ELF-1 (cell line): ENCODE results near the gene WDR46.
"Not testable (repeated sequence)": the region's sequence is repeated elsewhere in the genome, so short reads cannot be mapped to it uniquely, and the experiment has no call there.

Experiments
- DNase-seq: peaks from one replicate; pipeline ENCODE4 v3.0.0-alpha.2; 2016; ENCODE audit warnings: low read depth, low spot score

Gene WDR46

DNA sequence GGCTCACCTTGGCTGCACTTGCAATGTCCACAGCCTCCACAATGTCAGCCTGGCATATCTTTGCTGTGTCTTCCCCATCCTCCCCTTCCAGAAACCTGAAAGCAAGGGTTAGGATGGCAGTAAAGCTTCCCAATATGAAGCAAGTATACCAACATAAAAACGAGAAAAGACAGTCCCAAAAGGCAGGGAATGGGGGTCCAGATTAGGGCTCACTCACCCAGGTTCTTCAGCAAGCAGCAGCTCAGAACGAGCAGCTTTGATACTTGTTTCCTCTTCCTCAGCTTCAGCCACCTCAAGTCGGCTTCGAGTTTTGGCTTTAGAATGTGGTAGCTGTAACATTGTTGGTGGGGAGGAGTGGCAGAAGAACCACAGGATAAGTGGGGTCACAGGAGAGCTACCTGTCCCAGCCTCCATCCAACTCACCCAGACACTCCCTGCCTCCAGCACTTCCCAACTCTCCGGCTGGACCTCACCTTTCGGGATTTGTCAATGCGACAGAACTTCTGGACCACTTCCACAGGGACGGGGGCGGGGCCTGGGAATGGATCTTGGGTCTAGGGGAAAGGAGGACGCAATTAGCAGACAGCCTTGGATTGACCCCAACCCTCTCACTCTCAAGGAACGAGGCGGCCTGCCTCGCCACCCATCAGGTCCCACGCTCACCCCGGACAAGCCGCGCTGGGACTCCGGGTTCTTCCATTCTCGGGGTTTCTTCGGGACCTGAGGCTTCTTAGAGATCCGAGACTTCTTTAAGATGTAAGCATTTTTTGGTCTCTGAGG is 708 bp downstream of the WDR46 start:
- DNase-seq, result no peak

- DNase-seq, result no peak
Measured at GRCh38 chr6:33286946-33287914, 1.8 kb downstream of the WDR46 start.

GRCh38 chr6:33285214-33285613 is 3.8 kb downstream of the WDR46 start:
- DNase-seq, result not testable (repeated sequence)

DNA sequence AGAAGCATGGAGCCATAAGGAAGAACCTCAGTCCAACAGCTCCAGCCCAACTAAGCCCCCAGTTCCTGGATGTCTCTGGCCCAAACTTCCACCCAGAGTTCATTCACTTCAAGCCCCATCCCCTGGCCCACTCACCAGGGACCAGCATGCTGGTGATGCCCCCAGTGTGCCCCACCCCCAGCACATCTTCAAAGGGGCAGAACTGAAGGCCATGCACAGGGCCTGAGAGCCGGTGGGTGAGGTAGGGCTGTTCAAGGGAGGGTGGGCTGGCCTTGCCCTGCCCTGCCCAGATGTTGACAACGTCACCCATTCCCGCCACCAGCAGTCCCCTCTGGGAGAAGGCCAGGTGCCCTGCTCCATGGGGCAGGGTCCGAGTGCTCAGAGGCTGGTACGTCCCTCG is 8.5 kb downstream of the WDR46 start:
- no peak for DNase-seq

- DNase-seq, result peak; percentile 94
Measured at GRCh38 chr6:33279971-33280511, 9.0 kb downstream of the WDR46 start.

GRCh38 chr6:33279257-33279695 is 9.8 kb downstream of the WDR46 start:
- DNase-seq, result no peak

DNA sequence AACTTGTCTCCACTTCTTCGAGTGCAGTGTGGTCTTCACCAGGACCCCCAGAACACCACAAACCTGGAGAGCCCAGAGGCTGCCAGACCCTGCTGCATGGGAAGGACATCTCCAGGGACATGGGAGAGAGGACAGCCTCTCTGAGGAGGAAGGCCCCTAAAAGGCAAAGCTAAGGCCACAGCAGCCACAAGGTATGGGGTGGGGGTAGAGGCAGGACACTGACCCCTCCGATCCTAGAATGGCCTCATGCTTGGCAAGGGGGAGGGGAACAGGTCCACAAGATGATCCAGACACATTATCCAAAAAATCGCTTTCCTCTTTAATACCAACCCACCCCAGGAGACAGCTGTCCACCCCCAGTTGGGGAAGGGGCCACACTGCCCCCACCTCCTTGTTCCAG is 10.2 kb downstream of the WDR46 start:
- no peak for DNase-seq

- DNase-seq, result no peak
Measured at GRCh38 chr6:33278392-33278741, 10.7 kb downstream of the WDR46 start.

DNA sequence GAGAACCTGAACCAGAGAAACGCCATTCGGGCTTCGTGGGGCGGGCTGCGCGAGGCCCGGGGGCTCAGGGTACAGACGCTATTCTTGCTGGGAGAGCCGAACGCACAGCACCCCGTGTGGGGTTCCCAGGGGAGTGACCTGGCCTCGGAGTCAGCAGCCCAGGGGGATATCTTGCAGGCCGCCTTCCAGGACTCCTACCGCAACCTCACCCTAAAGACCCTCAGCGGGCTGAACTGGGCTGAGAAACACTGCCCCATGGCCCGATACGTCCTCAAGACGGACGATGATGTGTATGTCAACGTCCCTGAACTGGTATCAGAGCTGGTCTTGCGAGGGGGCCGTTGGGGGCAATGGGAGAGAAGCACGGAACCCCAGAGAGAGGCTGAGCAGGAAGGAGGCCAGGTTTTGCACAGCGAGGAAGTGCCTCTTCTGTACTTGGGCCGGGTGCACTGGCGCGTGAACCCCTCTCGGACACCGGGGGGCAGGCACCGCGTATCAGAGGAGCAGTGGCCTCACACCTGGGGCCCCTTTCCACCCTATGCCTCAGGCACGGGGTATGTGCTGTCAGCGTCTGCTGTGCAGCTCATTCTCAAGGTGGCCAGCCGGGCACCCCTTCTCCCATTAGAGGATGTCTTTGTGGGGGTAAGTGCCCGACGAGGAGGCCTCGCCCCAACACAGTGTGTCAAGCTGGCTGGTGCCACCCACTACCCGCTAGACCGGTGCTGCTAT is 11.2 kb downstream of the WDR46 start:
- DNase-seq, result no peak

DNA sequence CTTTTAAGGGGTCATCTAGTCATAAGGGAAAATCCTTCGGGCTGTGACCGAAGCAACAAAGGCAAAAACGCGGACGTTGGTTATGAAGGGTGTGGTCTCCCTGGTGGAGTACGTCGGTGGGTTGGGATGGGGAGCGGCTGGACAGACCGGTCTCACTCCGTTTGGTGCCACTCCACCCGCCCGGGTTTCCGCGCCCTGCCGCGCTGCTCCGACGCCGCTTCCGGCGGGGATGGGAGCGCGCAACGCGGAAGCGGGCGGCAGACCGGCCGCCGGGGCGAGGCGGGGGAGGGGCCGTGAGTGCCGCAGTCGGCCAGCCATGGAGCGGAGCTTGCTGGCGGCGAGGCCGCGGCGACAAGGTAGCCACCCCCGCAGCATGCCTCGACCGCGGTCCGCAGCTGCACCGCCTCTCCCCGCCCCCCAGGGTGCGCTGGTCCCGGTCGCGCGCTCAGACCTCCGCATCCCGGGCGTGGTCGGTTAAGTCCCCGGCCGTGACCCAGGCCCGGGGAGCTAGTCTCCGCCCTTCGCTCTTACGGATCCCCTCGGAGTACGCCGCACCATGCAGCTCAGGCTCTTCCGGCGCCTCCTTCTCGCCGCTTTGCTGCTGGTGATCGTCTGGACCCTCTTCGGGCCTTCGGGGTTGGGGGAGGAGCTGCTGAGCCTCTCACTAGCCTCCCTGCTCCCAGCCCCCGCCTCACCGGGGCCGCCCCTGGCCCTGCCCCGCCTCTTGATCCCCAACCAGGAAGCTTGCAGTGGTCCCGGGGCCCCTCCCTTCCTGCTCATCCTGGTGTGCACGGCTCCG is 12.0 kb downstream of the WDR46 start, which contains the start of gene B3GALT4:
Gene B3GALT4 (plus strand): TSS at position 260 of the 799 bp plus-strand sequence. CDS start 297 bp downstream, at position 557.
- DNase-seq, result peak; percentile 95

DNA sequence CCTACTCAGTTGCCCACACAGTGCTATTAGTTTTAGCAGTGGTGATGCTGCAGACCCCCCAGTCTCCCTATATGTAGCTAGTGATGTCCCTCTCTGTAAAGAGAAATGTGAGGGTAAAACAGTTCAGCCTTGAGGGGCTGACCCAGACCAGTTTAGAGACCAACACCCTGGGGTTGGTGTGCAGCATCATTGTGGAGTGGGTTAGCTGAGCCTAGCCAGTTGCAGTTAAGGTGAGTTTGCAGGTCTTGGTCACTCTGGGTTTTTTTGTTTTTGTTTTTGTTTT is 12.5 kb downstream of the WDR46 start:
- no peak for DNase-seq

DNA sequence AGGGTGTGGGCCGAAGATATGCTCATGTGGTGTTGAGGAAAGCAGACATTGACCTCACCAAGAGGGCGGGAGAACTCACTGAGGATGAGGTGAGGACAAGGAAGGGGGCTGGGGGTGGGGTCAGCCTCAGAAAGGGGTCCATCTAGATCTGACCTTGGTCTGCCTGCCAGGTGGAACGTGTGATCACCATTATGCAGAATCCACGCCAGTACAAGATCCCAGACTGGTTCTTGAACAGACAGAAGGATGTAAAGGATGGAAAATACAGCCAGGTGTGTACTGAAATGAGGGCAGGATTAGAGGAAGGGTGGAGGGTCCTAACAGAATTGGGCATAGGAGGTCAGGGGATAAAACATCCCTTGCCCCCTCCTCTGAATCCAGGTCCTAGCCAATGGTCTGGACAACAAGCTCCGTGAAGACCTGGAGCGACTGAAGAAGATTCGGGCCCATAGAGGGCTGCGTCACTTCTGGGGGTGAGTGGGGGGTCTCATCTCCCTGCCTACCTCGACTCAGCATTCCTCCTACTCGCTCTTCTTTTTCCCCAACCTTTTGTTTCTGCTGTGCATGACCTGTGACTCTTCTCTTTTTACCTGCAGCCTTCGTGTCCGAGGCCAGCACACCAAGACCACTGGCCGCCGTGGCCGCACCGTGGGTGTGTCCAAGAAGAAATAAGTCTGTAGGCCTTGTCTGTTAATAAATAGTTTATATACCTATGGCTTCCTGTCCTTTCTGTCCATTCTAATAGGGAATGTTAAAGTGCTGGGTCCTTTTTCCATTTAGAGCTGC is 13.1 kb downstream of the WDR46 start:
- not testable (repeated sequence) for DNase-seq

- DNase-seq, result no peak
Measured at GRCh38 chr6:33273924-33274902, 14.8 kb downstream of the WDR46 start.

DNA sequence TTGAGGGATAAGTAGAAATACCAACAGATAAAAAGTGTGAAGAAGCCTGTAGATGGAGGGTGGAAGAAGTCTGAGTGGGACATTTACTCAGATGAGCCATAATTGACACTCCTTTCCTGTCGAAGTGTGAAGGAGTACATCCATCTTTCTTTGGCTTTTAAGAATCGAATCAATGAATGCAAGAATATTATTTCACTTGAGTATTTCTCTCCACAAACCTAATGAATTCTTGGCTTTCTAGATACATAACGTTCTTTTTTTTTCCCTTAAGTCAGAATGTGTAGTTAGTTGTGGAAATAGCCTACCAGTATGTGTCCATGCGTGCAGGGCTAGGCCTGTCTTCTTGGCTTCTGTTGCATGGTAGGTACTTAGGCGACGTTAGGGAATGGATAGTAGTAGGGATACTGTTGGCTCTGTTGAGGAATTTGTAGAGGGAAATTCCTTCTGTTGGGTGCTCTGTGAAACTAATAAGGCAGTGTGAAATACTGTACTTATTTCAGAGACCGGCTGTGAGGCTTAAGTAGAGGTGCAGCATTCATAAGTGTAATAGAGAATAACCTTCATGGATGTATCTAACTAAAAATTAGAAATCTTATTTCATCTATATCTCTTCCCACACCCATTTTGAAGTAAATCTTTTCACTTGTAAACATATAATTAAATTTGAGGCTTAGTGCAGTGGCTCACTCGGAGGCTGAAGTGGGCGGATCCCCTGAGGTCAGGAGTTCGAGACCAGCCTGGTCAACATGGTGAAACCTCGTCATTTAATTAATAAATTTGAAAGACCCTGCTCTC is 15.7 kb downstream of the WDR46 start:
- DNase-seq, result no peak

DNA sequence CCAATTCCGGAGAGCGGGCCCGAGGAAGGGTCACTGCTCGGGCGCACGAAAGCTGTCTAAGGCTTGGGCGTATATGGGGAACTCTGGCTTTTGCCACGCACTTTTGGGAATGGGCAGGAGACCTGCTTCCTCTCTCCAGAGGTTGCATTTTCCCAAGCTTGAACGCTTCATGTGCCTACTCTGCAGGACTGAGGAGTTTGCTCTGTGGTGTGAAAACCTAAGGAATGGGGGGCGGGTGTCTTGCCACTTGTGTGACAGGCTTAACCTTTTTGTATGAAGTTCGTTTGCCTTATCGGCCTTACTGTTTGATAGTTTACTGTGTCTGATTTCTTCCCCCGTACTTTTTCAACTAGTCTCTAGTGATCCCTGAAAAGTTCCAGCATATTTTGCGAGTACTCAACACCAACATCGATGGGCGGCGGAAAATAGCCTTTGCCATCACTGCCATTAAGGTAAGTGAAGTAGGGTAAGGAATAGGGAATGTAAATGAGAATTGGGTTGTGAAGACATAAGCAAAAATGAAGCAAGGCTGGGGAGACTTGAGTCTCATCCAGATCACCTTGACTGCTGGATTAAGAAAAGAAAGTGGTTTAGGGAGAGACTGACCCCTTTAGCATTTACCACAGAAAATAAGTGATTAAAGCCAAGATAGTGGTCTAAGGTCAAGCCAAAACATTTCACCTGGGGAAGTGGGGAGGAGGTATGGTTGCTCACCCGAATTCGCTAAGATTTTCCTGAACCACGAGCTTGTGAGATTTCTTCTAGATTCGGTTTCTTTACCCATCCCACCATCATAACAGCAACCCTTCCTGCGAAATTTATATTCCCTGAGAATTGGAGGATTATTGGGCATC is 16.5 kb downstream of the WDR46 start:
- no peak for DNase-seq

GRCh38 chr6:33271468-33272274 is 17.4 kb downstream of the WDR46 start, which contains the start of the genes RPS18 and VPS52:
TSS of gene RPS18 (plus strand) at chr6:33272075. CDS start at chr6:33272120, 45 bp downstream.
TSS of gene VPS52 (minus strand) at chr6:33271876. CDS start at chr6:33271675, 201 bp downstream.
- DNase-seq, result peak; percentile 98
